KMS-11 (cell line): ENCODE results near the gene PTPRQ.
A peak's percentile ranks its signal among the peaks of the same experiment; 100 is the strongest.

ENCODE experiments used
- H2AFZ ChIP-seq: fragments of 200-600 bp; sonication (generic); 2 replicates; pipeline ENCODE4 v1.6.1; 2016; ENCODE audit warnings: antibody characterized with exemption, mixed run types, low read depth
- H3K27ac ChIP-seq: fragments of 200-600 bp; sonication (generic); 2 replicates; pipeline ENCODE4 v1.6.1; 2016; ENCODE audit warnings: mild to moderate bottlenecking, mixed run types
- H3K27me3 ChIP-seq: fragments of 200-600 bp; sonication (generic); 2 replicates; pipeline ENCODE4 v1.6.1; 2017; ENCODE audit warnings: mild to moderate bottlenecking, low read depth, mixed run types, moderate library complexity; ENCODE audit not compliant: insufficient read depth
- H3K36me3 ChIP-seq: fragments of 200-600 bp; sonication (generic); 2 replicates; pipeline ENCODE4 v1.6.1; 2017; ENCODE audit warnings: mild to moderate bottlenecking, mixed run types; ENCODE audit not compliant: insufficient read depth
- H3K4me1 ChIP-seq: fragments of 200-600 bp; sonication (generic); 2 replicates; pipeline ENCODE4 v1.6.1; 2016; ENCODE audit warnings: mild to moderate bottlenecking, low read depth, mixed run types; ENCODE audit not compliant: poor library complexity, severe bottlenecking
- H3K4me2 ChIP-seq: fragments of 200-600 bp; sonication (generic); 2 replicates; pipeline ENCODE4 v1.7.0; 2016; ENCODE audit warnings: mild to moderate bottlenecking, mixed run types
- H3K4me3 ChIP-seq: fragments of 200-600 bp; sonication (generic); IDR thresholded peaks from 2 replicates; pipeline ENCODE4 v1.6.1; 2017; ENCODE audit warnings: low read depth, low read length, mixed read lengths; ENCODE audit not compliant: insufficient read depth
- H3K79me2 ChIP-seq: fragments of 200-600 bp; sonication (generic); 2 replicates; pipeline ENCODE4 v1.6.1; 2016; ENCODE audit warnings: low read depth, mixed run types; ENCODE audit not compliant: insufficient read depth
- H3K9ac ChIP-seq: fragments of 200-600 bp; sonication (generic); 2 replicates; pipeline ENCODE4 v1.6.1; 2016; ENCODE audit warnings: mild to moderate bottlenecking, mixed run types
- H4K20me1 ChIP-seq: fragments of 200-600 bp; sonication (generic); 2 replicates; pipeline ENCODE4 v1.6.1; 2016; ENCODE audit warnings: mild to moderate bottlenecking, mixed run types; ENCODE audit not compliant: insufficient read depth
- TF ChIP-seq, protein P1 (sequence below): fragments of 200-600 bp; sonication (generic); conservative IDR thresholded peaks from 2 replicates; pipeline ENCODE4 v1.6.1; 2017; ENCODE audit warnings: low read depth, mild to moderate bottlenecking, antibody characterized with exemption, low read length, moderate library complexity, mixed read lengths

PTPRQ gene

GRCh38 chr12:80676856-80677255 lies 232.8 kb downstream of the PTPRQ start:
- H3K4me3 ChIP-seq, result no peak overlapping the region
- H3K79me2 ChIP-seq, result no peaks in the 10 kb centered on the region
- no peak overlapping the region for H3K4me2 ChIP-seq
- no peak overlapping the region for H3K9ac ChIP-seq
- H2AFZ ChIP-seq, result no peak overlapping the region
- no peaks in the 10 kb centered on the region for H4K20me1 ChIP-seq
- no peaks in the 10 kb centered on the region for H3K36me3 ChIP-seq
- TF ChIP-seq, protein P1, sequence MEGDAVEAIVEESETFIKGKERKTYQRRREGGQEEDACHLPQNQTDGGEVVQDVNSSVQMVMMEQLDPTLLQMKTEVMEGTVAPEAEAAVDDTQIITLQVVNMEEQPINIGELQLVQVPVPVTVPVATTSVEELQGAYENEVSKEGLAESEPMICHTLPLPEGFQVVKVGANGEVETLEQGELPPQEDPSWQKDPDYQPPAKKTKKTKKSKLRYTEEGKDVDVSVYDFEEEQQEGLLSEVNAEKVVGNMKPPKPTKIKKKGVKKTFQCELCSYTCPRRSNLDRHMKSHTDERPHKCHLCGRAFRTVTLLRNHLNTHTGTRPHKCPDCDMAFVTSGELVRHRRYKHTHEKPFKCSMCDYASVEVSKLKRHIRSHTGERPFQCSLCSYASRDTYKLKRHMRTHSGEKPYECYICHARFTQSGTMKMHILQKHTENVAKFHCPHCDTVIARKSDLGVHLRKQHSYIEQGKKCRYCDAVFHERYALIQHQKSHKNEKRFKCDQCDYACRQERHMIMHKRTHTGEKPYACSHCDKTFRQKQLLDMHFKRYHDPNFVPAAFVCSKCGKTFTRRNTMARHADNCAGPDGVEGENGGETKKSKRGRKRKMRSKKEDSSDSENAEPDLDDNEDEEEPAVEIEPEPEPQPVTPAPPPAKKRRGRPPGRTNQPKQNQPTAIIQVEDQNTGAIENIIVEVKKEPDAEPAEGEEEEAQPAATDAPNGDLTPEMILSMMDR, result no peak
- H3K4me1 ChIP-seq, result peaks cover 15% of the 10 kb centered on the region
- no peaks in the 10 kb centered on the region for H3K27me3 ChIP-seq
- no peak overlapping the region for H3K27ac ChIP-seq

- TF ChIP-seq, protein P1, result no peak
- H3K4me1 ChIP-seq, result peaks cover 23% of the 10 kb centered on the region
- H3K36me3 ChIP-seq, result no peaks in the 10 kb centered on the region
Observed at GRCh38 chr12:80677994-80678393, 234.0 kb downstream of the PTPRQ start.

DNA sequence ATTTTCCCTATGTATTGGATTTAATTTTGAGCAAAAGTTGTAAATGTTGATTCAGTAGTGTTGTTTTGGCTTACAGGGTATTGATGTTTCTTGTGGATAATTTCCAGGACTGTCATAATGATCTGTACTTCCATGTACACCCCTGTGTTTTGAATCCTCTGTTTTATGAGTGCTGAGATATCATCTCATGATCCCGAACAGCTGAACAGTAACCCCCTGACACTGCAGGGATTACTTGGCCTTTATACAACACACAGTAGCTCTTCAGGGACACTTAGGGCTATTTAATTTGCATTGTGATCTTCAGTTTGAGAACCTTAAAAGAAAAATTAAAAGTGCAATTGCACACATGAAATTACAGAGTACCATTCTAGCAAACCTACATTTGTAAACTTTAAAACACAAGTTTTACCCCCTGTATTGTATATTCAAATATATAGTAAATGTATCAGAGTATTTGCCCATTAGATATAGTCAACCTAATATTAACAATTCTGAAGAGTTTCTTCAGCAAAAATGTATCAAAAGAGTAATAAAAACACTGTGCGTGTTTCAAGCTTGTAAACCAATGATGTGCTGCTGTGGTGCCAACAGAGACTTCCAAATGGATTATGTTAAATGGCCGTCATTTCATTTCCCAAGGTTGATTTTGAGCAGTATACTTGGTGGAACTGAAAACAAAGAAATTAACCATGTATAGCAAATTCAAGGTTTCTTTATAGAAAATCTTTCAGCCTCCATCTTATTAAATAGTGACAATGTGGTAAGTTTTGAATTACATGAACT lies 235.5 kb downstream of the PTPRQ start:
- Histone ChIP-seq H3K79me2 (no peaks in the 10 kb centered on the region), H2AFZ (no peak overlapping the region), H3K36me3 (no peaks in the 10 kb centered on the region), H3K4me1 (peaks cover 23% of the 10 kb centered on the region), H3K9ac (no peak overlapping the region), H3K27me3 (no peaks in the 10 kb centered on the region), H3K4me3 (no peak overlapping the region), H3K27ac (no peak overlapping the region), H3K4me2 (no peak overlapping the region), H4K20me1 (no peaks in the 10 kb centered on the region)
- TF ChIP-seq, protein P1, result no peak

More at GRCh38 chr12:80677994-80678393, 234.0 kb downstream of the PTPRQ start:
- no peaks in the 10 kb centered on the region for H3K27me3 ChIP-seq
- no peaks in the 10 kb centered on the region for H3K79me2 ChIP-seq
- H3K4me2 ChIP-seq, result no peak overlapping the region
- no peak overlapping the region for H3K9ac ChIP-seq
- no peaks in the 10 kb centered on the region for H4K20me1 ChIP-seq
- no peak overlapping the region for H2AFZ ChIP-seq
- no peak overlapping the region for H3K27ac ChIP-seq
- H3K4me3 ChIP-seq, result no peak overlapping the region

- H4K20me1 ChIP-seq, result no peaks in the 10 kb centered on the region
- no peak overlapping the region for H2AFZ ChIP-seq
- H3K36me3 ChIP-seq, result no peaks in the 10 kb centered on the region
- H3K79me2 ChIP-seq, result no peaks in the 10 kb centered on the region
- H3K4me2 ChIP-seq, result peak overlapping the region; percentile 56
- H3K4me1 ChIP-seq, result peaks cover 23% of the 10 kb centered on the region
- H3K27me3 ChIP-seq, result no peaks in the 10 kb centered on the region
- no peak overlapping the region for H3K9ac ChIP-seq
- H3K4me3 ChIP-seq, result no peak overlapping the region
- TF ChIP-seq, protein P1, result no peak
- peak overlapping the region; percentile 56; the same call in 1 of the 2 replicates for H3K27ac ChIP-seq
Observed at GRCh38 chr12:80681287-80681686, 237.3 kb downstream of the PTPRQ start.
